Measurements from ENCODE around the gene SLC30A4. TPM values are rescaled to one million over a fixed set of nuclear protein-coding genes. Genes with fewer than 3 reads are reported as not detected.
A peak's percentile ranks its signal among the peaks of the same experiment; 100 is the strongest.
"Not testable (repeated sequence)": the region's sequence is repeated elsewhere in the genome, so short reads cannot be mapped to it uniquely, and the experiment has no call there.

Gene SLC30A4
- total RNA-seq, 1 donor from 2014 or later, result 7.3 TPM

DNA sequence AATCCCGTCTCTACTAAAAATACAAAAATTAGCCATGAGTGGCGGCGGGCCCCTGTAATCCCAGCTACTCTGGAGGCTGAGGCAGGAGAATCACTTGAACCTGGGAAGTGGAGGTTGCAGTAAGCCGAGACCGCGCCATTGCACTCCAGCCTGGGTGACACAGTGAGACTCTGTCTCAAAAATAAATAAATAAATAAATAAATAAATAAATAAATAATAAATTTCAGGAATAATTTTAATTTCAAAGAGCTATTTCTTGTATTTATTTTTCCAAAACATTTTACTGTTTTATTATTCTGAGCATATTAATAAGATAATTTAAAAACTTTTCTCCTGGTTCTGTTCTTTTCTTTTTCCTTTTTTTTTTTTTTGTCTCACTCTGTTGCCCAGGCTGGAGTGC, 15.4 kb downstream of the SLC30A4 start:
- not testable (repeated sequence) for DNase-seq

GRCh38 chr15:45499426-45499825, 23.1 kb downstream of the SLC30A4 start:
- DNase-seq, result no peak

DNA sequence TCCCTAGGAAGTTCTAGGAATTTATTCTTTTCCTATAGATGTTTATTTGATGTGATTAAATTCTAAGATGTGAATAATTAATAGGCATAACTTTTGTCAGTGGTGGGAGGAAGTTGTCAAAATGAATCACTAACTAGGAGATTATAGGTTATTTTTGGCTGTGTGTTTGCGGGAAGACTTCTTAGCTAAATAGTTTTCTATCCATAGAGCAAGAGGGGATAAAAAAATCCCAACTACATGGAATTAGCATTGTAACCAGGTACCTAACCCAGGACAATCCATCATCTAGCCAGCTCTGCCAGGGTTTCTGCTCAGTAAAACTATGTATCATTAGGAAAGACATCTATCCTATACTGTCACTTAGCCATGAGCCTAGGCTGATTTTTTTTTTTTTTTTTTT, 23.9 kb downstream of the SLC30A4 start:
- DNase-seq, result no peak

GRCh38 chr15:45497261-45497660, 25.3 kb downstream of the SLC30A4 start:
- no peak for DNase-seq

GRCh38 chr15:45496658-45497057, 25.9 kb downstream of the SLC30A4 start:
- DNase-seq, result no peak

- no peak for DNase-seq
Observed at GRCh38 chr15:45495588-45495987, 27.0 kb downstream of the SLC30A4 start.

DNA sequence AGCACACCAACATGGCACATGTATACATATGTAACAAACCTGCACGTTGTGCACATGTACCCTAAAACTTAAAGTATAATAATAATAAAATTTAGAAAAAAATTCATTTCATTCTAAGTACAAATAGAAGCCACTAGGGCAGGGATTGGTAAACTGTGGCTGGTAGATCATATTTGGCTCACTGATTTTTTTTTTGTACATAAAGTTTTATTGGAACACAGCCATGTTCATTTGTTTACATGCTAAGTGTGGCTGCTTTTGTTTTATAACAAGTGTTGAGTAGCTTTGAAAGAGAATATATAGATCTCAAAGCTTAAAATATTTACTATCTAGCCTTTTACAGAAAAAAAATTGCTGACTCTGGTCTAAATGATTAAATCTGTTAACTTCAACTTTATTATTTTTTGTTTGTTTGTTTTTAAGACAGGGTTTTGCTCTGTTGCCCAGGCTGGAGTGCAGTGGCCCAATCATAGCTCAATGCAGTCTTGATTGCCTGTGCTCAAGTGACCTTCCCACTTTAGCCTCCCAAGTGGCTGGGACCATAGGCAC, 32.8 kb downstream of the SLC30A4 start:
- DNase-seq, result no peak

GRCh38 chr15:45486317-45486716, 36.2 kb downstream of the SLC30A4 start:
- no peak for DNase-seq

DNA sequence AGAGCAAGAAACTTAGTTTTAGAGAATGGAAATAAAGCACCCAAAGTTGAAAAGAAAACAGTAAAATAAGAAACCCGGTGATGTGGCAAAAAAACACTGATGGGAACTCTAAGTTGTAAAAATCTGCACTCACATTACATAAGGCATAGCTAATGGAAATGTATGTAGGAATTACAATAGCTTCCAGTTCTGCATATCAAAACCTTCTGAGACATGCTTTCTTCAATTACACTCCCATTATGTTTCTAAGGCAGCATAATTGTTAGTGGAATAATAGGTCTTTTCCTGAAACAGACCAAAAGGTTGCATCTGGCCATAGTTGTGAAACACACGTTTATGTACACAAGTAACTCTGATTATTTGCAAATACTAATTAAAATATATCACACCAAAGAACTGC, 41.4 kb downstream of the SLC30A4 start:
- DNase-seq, result no peak

GRCh38 chr15:45476410-45476809, 46.1 kb downstream of the SLC30A4 start:
- no peak for DNase-seq

- DNase-seq, result no peak
Observed at GRCh38 chr15:45474799-45475198, 47.8 kb downstream of the SLC30A4 start.

- no peak for DNase-seq
Observed at GRCh38 chr15:45473068-45473467, 49.5 kb downstream of the SLC30A4 start.

DNA sequence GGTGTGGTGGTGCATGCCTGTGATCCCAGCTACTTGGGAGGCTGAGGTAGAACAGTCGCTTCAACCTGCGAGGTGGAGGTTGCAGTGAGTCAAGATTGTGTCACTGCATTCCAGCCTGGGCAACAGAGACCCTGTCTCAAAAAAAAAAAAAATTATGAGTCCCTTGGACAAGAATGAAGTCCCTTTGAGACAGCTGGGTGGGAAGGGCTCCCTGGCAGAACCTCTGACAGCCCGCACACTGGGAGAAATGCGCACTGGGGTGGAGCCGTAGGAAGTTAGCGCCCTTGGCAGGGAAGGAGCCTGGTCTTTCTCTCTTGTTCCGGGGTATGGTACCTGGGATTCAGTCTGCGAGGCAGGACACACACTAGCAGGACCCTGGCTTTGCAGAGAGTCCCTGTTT, 51.4 kb downstream of the SLC30A4 start:
- no peak for DNase-seq

DNA sequence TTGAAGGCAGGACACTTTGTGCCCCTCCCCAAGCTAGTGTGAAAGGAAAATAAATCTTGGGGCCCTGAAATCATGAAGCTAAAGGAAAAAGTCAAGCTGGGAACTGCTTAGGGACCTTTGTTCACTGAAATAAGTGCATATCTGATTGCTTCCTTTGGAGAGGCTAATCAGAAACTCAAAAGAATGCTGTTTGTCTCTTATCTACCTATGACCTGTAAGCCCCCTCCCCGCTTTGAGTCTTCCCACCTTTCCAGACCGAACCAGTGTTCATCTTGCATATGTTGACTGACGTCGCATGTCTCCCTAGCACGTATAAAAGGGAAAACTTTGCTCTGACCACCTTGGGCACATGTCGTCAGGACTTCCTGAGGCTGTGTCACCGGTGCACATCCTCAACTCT, 53.1 kb downstream of the SLC30A4 start:
- DNase-seq, result no peak

- no peak for DNase-seq
Observed at GRCh38 chr15:45469027-45469426, 53.5 kb downstream of the SLC30A4 start.

DNA sequence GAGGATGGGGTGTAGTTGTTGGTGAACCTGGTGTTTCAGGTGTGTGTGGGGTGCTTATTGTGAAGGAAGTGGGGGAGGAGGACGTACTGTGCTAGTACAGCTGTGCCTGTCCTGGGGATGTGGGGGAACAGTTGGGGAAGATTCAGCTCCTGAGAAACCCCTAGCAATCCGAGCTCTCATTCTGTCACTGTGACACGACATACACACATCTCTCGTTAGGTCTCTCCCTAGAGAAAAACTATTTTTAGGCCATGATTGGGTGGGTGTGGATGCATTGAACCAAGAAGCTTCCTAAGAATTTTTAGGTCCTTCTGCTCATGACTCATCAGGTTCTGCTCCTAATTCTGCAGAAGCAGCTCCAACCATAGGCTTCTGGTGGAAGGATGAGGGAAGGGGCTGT, 54.3 kb downstream of the SLC30A4 start:
- no peak for DNase-seq

DNA sequence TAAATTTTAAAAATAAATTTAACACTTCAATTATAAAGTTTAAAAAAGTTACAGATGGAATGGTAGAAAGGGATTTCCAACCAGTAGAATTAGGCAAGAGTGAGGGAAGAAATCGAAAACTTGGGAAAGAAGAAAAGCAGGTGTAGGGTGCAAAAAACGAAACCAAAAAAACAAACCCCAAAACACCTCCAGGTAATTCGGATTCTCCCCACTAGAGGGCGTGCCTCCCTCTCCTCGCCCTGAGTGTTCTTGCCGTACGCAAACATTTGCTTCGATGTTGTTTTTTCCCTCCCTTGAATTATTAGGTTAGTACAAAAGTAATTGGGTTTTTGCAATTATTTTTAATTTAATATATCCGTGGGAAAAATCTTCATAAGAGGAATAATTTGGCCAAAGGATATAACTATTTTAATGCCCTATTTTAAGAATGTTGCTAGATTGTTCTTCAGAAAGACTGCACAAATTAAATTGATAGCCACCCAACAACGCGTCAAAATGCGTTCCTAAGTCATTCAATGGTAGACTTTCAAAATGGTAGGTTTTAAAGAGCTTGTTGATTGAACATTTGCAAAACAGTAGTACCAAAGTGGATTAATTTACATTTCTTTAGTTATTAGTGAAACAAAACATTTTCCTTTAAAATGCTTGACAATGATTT, 63.7 kb downstream of the SLC30A4 start:
- peak; percentile 26 for DNase-seq

- peak; percentile 64 for DNase-seq
Observed at GRCh38 chr15:45457641-45458539, 64.7 kb downstream of the SLC30A4 start.

- DNase-seq, result no peak
Observed at GRCh38 chr15:45457220-45457619, 65.3 kb downstream of the SLC30A4 start.

GRCh38 chr15:45456212-45457106, 66.1 kb downstream of the SLC30A4 start:
- peak; percentile 52 for DNase-seq

GRCh38 chr15:45454814-45455213, 67.7 kb downstream of the SLC30A4 start:
- DNase-seq, result no peak

DNA sequence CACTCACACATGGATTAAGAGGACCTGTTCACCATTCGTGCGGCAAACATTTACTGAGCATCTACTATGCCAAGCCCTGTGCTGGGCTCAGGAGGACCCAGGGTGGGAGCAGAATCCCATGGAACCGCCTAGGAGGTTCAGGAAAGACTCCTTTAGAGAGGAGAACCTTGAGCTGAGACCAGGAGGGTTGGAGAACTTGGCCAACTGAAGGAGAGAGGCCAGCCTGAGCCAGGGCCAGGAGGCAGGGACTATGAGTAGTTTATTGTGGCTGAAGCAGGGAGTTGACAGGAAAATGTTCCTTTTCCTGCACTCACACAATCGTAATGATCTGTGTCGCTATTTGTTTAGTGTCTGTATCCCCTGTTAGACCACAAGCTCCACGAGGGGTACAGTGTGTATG, 71.3 kb downstream of the SLC30A4 start:
- DNase-seq, result no peak

All from skin of body (tissue), 2 donors.